Esophagus muscularis mucosa (tissue), 4 donors: Measurements from ENCODE around the gene NDST4. TPM values are rescaled to one million over a fixed set of nuclear protein-coding genes. Genes with fewer than 3 reads are reported as not detected.

ENCODE experiments used
- DNase-seq: peaks from one replicate; pipeline ENCODE4 v3.0.0-alpha.2; 2017; ENCODE audit errors: extremely low spot score
- H3K27ac ChIP-seq, 4 donors: fragments of 200-600 bp; sonication (generic); replicated peaks in 1 of 4; 1 replicate in 3 of 4; 2 replicates in 1 of 4; pipeline ENCODE4 v1.5.1; 2016 to 2019; ENCODE audit warnings: mild to moderate bottlenecking in 1 of 4
- H3K27me3 ChIP-seq, 4 donors: fragments of 200-600 bp; sonication (generic); one replicate each; pipeline versions ENCODE4 v1.5.1 to v1.6.0; 2016 to 2019
- H3K36me3 ChIP-seq, 4 donors: fragments of 200-600 bp; sonication (generic); one replicate each; pipeline ENCODE4 v1.5.1; 2016 to 2019
- H3K4me1 ChIP-seq, 4 donors: fragments of 200-600 bp; sonication (generic); one replicate each; pipeline ENCODE4 v1.5.1; 2016 to 2019
- H3K4me3 ChIP-seq, 4 donors: fragments of 200-600 bp; sonication (generic); 1 replicate in 2 of 4; 2 replicates in 2 of 4; pipeline ENCODE4 v1.5.1; 2016 to 2019; ENCODE audit warnings: mild to moderate bottlenecking in 4 of 4, moderate library complexity in 1 of 4
- H3K9me3 ChIP-seq, 4 donors: fragments of 200-600 bp; sonication (generic); 1 replicate in 3 of 4; 2 replicates in 1 of 4; pipeline ENCODE4 v1.5.1; 2016 to 2019
- EP300 ChIP-seq: sonication (generic); formaldehyde crosslinking; IDR thresholded peaks from one replicate; pipeline ENCODE4 v1.6.1; 2017; ENCODE audit warnings: antibody characterized with exemption
- POLR2A ChIP-seq: fragments of 450-650 bp; IDR thresholded peaks from one replicate; pipeline ENCODE4 v1.6.1; 2017; ENCODE audit warnings: antibody characterized with exemption, moderate library complexity, mild to moderate bottlenecking, low read depth
- POLR2AphosphoS5 ChIP-seq, 2 donors: sonication (generic); formaldehyde crosslinking; IDR thresholded peaks; one replicate each; pipeline ENCODE4 v1.6.1; 2017; ENCODE audit warnings: antibody characterized with exemption in 2 of 2
- WGBS: methylation state at CpG from one replicate; pipeline ENCODE4 v1.1.5; 2018; 5-methylcytosine and 5-hydroxymethylcytosine counted together
- intact Hi-C: fragments of 100-400 bp; cut with DNase I; formaldehyde crosslinking; loops from one replicate; pipeline ENCODE4 v1.15.1; 2023
- total RNA-seq, 4 donors: library from RNA; depleted of rRNA; stranded (reverse); fragments of >200 nt; gene quantifications; one replicate each; pipeline versions ENCODE4 v1.1.0 to v1.2.1, GENCODE V29; 2016
- TF ChIP-seq, protein P1 (sequence below), 3 experiments: fragments of 200-600 bp in 2 of 3; fragments of 450-650 bp in 1 of 3; sonication (generic) in 2 of 3; IDR thresholded peaks; one replicate each; pipeline ENCODE4 v1.5.1; 2017 to 2019; ENCODE audit warnings: antibody characterized with exemption in 3 of 3, mild to moderate bottlenecking in 2 of 3, moderate library complexity in 1 of 3

Gene NDST4
- total RNA-seq, 4 donors from 2014 or later: not detected

DNA sequence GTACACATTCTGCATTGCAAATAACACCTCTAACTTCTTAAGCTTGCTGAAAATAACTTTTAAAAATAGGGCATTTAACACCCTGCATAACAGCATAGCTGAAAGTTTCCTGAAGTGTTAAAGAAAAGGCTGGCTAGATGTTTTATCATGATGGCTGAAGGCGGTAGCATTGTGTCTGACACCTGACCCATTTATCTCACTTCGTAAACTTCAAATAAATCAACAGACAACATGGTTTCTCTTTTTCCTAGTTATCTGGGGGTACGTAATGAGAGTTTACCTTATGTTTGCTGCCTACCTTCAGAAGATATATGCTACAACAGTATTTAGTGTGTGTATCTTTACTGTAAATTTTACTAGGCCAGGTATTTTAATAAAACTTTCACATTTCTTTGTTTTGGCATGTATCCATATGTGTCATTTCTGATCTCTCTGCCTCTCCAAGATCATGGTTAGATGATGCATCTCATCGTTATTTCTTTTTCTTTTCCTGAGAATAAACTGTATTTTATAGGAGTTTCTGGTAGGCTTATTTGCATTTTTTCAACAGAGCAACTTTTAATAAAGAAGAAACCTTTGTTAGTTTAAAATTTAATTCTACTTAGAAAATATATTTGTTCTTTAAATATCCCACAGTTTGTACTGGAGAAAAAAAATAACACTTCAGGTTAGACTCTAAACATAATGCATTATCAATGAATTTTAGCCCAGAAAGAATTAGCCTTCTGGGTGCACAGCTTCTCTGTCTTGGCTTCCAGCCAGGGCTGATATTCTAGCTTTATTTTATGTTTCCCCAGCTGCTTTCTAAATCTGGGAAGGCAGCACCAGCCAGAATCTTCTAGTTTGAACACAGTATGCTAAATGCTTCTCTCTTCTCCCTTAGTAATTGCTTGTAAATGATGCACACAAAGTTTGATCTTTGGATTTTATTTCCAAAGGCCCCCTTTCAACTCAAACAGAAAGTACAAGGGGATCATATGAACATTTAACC lies 2.9 kb downstream of the NDST4 start:
- H3K36me3 ChIP-seq: no peaks in the 10 kb centered on the region
- no peak for TF ChIP-seq POLR2AphosphoS5 (IDR thresholded peaks at IDR 0.05)
- TF ChIP-seq POLR2A: no peak
- TF ChIP-seq EP300: no peak
- TF ChIP-seq, protein P1, sequence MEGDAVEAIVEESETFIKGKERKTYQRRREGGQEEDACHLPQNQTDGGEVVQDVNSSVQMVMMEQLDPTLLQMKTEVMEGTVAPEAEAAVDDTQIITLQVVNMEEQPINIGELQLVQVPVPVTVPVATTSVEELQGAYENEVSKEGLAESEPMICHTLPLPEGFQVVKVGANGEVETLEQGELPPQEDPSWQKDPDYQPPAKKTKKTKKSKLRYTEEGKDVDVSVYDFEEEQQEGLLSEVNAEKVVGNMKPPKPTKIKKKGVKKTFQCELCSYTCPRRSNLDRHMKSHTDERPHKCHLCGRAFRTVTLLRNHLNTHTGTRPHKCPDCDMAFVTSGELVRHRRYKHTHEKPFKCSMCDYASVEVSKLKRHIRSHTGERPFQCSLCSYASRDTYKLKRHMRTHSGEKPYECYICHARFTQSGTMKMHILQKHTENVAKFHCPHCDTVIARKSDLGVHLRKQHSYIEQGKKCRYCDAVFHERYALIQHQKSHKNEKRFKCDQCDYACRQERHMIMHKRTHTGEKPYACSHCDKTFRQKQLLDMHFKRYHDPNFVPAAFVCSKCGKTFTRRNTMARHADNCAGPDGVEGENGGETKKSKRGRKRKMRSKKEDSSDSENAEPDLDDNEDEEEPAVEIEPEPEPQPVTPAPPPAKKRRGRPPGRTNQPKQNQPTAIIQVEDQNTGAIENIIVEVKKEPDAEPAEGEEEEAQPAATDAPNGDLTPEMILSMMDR (IDR thresholded peaks at IDR 0.05): no peak
- H3K27me3 ChIP-seq: peaks cover 0 to 2% (median 0%) of the 10 kb centered on the region in 4 donors
- 80% methylated on average over 4 of the region's 4 CpGs for WGBS
- H3K9me3 ChIP-seq: no peaks in the 10 kb centered on the region
- H3K4me1 ChIP-seq: peaks cover 0 to 8% (median 6%) of the 10 kb centered on the region in 4 donors
- intact Hi-C loops: no loop called here
- H3K27ac ChIP-seq: no peak overlapping the region
- no peak for DNase-seq
- H3K4me3 ChIP-seq: no peak overlapping the region

DNA sequence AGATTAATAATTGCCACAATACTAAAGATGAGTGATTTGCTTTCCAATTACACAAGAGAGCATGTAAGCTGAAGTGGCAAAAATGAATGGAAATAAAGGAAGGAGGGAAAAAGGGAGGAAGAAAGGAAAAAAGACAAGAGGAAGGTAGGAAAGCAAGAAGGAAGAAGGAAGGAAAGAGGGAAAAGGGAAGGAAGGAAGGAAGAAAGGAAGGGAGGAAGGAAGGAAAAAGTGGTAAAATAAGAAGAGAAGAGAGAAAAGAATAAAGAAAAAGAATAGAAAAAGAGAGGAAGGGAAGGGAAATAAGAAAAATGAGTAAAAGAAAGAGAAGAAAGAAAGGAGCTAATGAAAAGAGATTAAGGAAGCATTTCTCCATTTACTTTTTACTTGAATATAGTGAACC lies 4.6 kb downstream of the NDST4 start:
- Histone ChIP-seq H3K9me3 (no peaks in the 10 kb centered on the region), H3K4me1 (peaks cover 0 to 6% (median 4%) of the 10 kb centered on the region in 4 donors), H3K27ac (no peak overlapping the region), H3K36me3 (no peaks in the 10 kb centered on the region), H3K27me3 (no peaks in the 10 kb centered on the region), H3K4me3 (no peak overlapping the region)
- TF ChIP-seq, protein P1 (IDR thresholded peaks at IDR 0.05): no peak
- no peak for TF ChIP-seq POLR2A
- no peak for TF ChIP-seq EP300
- TF ChIP-seq POLR2AphosphoS5 (IDR thresholded peaks at IDR 0.05): no peak
- intact Hi-C loops: no loop called here
- no peak for DNase-seq

DNA sequence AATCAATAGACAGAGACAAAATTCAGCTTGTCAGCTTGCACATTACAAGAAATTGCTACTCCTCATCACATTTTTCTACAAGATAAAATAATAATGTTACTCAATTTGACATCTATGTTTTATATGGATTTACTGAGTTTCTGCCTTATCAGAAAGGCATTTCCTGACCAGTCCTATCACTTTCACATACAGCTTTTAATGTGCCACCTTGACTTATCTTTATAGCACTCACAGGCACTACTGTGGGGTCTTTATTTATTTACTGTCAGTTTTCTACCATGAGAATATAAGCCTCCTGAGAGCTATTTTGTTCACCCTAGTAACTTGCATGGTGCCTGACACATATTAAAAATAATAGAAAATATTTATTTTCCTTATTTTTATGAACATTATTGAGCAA lies 6.0 kb downstream of the NDST4 start:
- TF ChIP-seq POLR2AphosphoS5 (IDR thresholded peaks at IDR 0.05) (no peak), POLR2A (no peak), EP300 (no peak)
- TF ChIP-seq, protein P1 (IDR thresholded peaks at IDR 0.05): no peak
- DNase-seq: no peak
- Histone ChIP-seq H3K9me3 (no peaks in the 10 kb centered on the region), H3K27me3 (no peaks in the 10 kb centered on the region), H3K4me3 (no peak overlapping the region), H3K4me1 (no peaks in the 10 kb centered on the region), H3K36me3 (no peaks in the 10 kb centered on the region), H3K27ac (no peak overlapping the region)
- intact Hi-C loops: no loop called here

DNA sequence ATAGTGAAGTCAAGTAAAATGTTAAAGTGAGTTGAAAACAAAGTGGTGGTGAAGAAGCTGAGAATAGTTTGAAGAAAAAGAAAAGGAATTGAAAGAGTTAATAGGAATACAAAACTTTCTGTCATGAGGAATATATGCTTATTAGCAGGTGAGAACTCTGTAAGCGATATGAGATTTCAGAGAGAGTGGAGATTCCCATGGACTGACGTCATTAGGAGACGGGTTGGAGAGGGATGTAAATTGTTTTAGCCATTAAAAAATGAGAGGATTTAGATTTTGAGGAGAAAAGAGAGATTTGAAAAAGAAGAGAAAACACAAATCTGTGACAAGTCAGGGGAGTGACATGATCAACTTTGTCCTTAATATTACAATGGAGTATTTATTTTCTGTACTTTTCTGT lies 11.7 kb downstream of the NDST4 start:
- Histone ChIP-seq H3K4me1 (no peaks in the 10 kb centered on the region), H3K36me3 (no peaks in the 10 kb centered on the region), H3K4me3 (no peak overlapping the region), H3K9me3 (no peaks in the 10 kb centered on the region), H3K27ac (no peak overlapping the region), H3K27me3 (no peaks in the 10 kb centered on the region)
- TF ChIP-seq POLR2A: no peak
- TF ChIP-seq POLR2AphosphoS5 (IDR thresholded peaks at IDR 0.05): no peak
- TF ChIP-seq, protein P1 (IDR thresholded peaks at IDR 0.05): no peak
- no peak for TF ChIP-seq EP300
- no peak for DNase-seq
- 73% methylated on average over 3 of the region's 3 CpGs for WGBS
- intact Hi-C loops: no loop called here
